Measurements from ENCODE around the gene NHEJ1.

DNA sequence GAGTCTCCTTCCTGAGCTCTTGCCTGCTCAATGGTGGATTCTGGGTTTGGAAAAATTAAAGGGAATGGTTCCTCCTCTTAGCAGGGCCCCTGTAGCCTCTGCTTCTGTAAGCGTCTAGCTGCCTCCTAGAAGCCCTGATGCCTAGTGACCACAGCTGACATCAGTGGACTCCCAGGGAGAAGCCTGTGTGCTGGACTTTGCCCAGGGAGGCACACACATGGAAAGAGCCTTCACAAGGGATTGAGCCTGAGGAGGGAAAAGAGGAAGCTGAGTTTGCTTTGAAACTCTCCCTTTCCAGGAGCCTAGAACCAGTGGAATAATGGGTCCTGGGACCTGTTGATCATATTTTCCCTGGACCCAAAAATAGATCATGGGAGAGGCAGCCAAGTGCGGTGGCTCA, 117.9 kb downstream of the NHEJ1 start:
- TF ChIP-seq, protein P1, sequence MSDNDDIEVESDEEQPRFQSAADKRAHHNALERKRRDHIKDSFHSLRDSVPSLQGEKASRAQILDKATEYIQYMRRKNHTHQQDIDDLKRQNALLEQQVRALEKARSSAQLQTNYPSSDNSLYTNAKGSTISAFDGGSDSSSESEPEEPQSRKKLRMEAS (CRISPR knock-in tag; IDR thresholded peaks at IDR 0.05) = no peak
- TF ChIP-seq ZNF396 (CRISPR knock-in tag; IDR thresholded peaks at IDR 0.05; ENCODE audit: borderline replicate concordance) (no peak), HMGA2 (CRISPR knock-in tag; IDR thresholded peaks at IDR 0.05) (no peak), NFE2L1 (CRISPR knock-in tag; IDR thresholded peaks at IDR 0.05) (no peak), NFYB (CRISPR knock-in tag; conservative IDR thresholded peaks at IDR 0.05; ENCODE audit: low read depth) (no peak)
- TF ChIP-seq, protein P2, sequence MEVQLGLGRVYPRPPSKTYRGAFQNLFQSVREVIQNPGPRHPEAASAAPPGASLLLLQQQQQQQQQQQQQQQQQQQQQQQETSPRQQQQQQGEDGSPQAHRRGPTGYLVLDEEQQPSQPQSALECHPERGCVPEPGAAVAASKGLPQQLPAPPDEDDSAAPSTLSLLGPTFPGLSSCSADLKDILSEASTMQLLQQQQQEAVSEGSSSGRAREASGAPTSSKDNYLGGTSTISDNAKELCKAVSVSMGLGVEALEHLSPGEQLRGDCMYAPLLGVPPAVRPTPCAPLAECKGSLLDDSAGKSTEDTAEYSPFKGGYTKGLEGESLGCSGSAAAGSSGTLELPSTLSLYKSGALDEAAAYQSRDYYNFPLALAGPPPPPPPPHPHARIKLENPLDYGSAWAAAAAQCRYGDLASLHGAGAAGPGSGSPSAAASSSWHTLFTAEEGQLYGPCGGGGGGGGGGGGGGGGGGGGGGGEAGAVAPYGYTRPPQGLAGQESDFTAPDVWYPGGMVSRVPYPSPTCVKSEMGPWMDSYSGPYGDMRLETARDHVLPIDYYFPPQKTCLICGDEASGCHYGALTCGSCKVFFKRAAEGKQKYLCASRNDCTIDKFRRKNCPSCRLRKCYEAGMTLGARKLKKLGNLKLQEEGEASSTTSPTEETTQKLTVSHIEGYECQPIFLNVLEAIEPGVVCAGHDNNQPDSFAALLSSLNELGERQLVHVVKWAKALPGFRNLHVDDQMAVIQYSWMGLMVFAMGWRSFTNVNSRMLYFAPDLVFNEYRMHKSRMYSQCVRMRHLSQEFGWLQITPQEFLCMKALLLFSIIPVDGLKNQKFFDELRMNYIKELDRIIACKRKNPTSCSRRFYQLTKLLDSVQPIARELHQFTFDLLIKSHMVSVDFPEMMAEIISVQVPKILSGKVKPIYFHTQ (CRISPR knock-in tag; IDR thresholded peaks at IDR 0.05) = no peak
- TF ChIP-seq, protein P3, sequence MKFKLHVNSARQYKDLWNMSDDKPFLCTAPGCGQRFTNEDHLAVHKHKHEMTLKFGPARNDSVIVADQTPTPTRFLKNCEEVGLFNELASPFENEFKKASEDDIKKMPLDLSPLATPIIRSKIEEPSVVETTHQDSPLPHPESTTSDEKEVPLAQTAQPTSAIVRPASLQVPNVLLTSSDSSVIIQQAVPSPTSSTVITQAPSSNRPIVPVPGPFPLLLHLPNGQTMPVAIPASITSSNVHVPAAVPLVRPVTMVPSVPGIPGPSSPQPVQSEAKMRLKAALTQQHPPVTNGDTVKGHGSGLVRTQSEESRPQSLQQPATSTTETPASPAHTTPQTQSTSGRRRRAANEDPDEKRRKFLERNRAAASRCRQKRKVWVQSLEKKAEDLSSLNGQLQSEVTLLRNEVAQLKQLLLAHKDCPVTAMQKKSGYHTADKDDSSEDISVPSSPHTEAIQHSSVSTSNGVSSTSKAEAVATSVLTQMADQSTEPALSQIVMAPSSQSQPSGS (CRISPR knock-in tag; IDR thresholded peaks at IDR 0.05; ENCODE audit: borderline replicate concordance, low read depth) = no peak
- TF ChIP-seq, protein P4, sequence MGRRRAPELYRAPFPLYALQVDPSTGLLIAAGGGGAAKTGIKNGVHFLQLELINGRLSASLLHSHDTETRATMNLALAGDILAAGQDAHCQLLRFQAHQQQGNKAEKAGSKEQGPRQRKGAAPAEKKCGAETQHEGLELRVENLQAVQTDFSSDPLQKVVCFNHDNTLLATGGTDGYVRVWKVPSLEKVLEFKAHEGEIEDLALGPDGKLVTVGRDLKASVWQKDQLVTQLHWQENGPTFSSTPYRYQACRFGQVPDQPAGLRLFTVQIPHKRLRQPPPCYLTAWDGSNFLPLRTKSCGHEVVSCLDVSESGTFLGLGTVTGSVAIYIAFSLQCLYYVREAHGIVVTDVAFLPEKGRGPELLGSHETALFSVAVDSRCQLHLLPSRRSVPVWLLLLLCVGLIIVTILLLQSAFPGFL (CRISPR knock-in tag; IDR thresholded peaks at IDR 0.05; ENCODE audit: borderline replicate concordance) = no peak
- TF ChIP-seq, protein P5, sequence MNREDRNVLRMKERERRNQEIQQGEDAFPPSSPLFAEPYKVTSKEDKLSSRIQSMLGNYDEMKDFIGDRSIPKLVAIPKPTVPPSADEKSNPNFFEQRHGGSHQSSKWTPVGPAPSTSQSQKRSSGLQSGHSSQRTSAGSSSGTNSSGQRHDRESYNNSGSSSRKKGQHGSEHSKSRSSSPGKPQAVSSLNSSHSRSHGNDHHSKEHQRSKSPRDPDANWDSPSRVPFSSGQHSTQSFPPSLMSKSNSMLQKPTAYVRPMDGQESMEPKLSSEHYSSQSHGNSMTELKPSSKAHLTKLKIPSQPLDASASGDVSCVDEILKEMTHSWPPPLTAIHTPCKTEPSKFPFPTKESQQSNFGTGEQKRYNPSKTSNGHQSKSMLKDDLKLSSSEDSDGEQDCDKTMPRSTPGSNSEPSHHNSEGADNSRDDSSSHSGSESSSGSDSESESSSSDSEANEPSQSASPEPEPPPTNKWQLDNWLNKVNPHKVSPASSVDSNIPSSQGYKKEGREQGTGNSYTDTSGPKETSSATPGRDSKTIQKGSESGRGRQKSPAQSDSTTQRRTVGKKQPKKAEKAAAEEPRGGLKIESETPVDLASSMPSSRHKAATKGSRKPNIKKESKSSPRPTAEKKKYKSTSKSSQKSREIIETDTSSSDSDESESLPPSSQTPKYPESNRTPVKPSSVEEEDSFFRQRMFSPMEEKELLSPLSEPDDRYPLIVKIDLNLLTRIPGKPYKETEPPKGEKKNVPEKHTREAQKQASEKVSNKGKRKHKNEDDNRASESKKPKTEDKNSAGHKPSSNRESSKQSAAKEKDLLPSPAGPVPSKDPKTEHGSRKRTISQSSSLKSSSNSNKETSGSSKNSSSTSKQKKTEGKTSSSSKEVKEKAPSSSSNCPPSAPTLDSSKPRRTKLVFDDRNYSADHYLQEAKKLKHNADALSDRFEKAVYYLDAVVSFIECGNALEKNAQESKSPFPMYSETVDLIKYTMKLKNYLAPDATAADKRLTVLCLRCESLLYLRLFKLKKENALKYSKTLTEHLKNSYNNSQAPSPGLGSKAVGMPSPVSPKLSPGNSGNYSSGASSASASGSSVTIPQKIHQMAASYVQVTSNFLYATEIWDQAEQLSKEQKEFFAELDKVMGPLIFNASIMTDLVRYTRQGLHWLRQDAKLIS (CRISPR knock-in tag; IDR thresholded peaks at IDR 0.05; ENCODE audit: borderline replicate concordance) = no peak
